H7 (cell line): Measurements from ENCODE around the gene PRTFDC1. TPM values are rescaled to one million over a fixed set of nuclear protein-coding genes. Genes with fewer than 3 reads are reported as not detected.
"Not testable (repeated sequence)": the region's sequence is repeated elsewhere in the genome, so short reads cannot be mapped to it uniquely, and the experiment has no call there.

Experiments used
- DNase-seq: peaks from one replicate; pipeline ENCODE4 v3.0.0; 2012
- H3K27me3 ChIP-seq: 2 replicates; pipeline ENCODE4 v1.6.0; 2011; ENCODE audit warnings: mild to moderate bottlenecking, low read length; ENCODE audit not compliant: control insufficient read depth, insufficient read depth
- H3K36me3 ChIP-seq: replicated peaks from 2 replicates; pipeline ENCODE4 v1.5.1; 2011; ENCODE audit warnings: low read length; ENCODE audit not compliant: control insufficient read depth, insufficient read depth
- H3K4me3 ChIP-seq: 2 replicates; pipeline ENCODE4 v1.5.1; 2011; ENCODE audit warnings: low read depth, mild to moderate bottlenecking, control low read depth, low read length, moderate library complexity; ENCODE audit not compliant: insufficient read depth
- total RNA-seq: library from RNA; depleted of rRNA; stranded (reverse); fragments of >200 nt; shearing (Covaris generic); gene quantifications from 2 replicates; pipeline ENCODE4 v1.2.3, GENCODE V29; 2014

The PRTFDC1 gene
- total RNA-seq, 1 experiment from 2014 or later: 12.5 TPM

GRCh38 chr10:24929056-24929544 lies 23.3 kb downstream of the PRTFDC1 start:
- DNase-seq: no peak
- Histone ChIP-seq H3K4me3 (no peak overlapping the region), H3K27me3 (no peaks in the 10 kb centered on the region), H3K36me3 (no peaks in the 10 kb centered on the region)

DNA sequence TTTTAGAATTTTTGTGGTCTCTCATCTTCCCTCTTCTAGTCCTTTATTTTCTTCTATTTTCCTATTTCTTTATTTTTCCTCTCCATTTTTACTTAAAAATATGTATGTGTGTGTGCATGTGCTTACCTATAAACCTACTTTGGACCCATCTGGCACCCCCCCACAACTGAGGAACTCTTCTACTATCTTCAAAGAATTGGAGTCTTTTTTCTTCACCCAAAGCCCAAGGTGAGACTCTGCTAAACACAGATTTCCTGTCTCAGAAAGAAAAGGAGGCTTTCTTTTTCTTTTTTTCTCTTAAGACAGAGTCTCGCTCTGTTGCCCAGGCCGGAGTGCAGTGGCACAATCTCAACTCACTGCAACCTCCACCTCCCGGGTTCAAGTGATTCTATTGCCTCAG lies 24.2 kb downstream of the PRTFDC1 start:
- no peak for DNase-seq
- Histone ChIP-seq H3K4me3 (no peak overlapping the region), H3K36me3 (no peaks in the 10 kb centered on the region), H3K27me3 (no peaks in the 10 kb centered on the region)

DNA sequence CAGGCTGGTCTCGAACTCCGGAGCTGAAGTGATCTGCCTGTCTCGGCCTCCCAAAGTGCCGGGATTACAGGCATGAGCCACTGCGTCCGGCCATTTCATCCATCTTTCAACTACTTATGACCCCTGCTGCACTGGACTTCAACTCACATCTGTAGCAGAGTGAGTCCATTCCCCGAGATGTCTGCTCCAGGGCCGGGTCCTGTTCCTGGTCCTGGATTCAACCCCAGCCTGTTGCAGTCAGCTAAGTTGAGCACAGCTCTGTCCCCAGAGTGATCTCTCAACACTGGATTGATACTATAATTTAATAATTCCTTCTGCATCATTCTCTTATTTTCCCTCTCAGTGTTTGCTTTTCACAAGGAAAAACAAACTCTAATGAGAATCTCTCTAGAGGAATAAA lies 25.8 kb downstream of the PRTFDC1 start:
- DNase-seq: no peak
- no peaks in the 10 kb centered on the region for H3K36me3 ChIP-seq
- no peak overlapping the region for H3K4me3 ChIP-seq
- no peaks in the 10 kb centered on the region for H3K27me3 ChIP-seq

DNA sequence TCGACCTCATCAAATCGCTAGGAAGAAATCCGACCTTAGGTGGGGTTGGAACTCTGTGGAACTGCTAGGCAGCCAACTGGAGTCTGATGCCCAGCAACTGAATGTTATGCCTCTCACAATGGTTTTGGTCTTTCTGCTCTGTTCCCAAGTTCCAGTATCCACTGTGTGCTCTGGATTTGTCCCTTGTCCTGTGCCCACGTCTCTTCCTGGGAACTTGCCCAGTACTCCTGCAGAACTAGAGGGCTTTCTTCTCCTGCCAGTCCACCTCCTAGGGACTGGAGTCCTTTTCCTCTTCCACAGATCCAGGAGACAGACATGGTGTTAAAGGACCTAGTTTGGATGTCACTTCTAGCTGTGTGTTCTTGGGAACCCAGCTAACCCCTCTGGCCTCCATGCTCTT lies 26.6 kb downstream of the PRTFDC1 start:
- no peak for DNase-seq
- Histone ChIP-seq H3K36me3 (no peaks in the 10 kb centered on the region), H3K27me3 (no peaks in the 10 kb centered on the region), H3K4me3 (no peak overlapping the region)

- not testable (repeated sequence) for H3K27me3 ChIP-seq, H3K4me3 ChIP-seq, DNase-seq, H3K36me3 ChIP-seq
Observed at GRCh38 chr10:24924483-24924882, 27.9 kb downstream of the PRTFDC1 start.

DNA sequence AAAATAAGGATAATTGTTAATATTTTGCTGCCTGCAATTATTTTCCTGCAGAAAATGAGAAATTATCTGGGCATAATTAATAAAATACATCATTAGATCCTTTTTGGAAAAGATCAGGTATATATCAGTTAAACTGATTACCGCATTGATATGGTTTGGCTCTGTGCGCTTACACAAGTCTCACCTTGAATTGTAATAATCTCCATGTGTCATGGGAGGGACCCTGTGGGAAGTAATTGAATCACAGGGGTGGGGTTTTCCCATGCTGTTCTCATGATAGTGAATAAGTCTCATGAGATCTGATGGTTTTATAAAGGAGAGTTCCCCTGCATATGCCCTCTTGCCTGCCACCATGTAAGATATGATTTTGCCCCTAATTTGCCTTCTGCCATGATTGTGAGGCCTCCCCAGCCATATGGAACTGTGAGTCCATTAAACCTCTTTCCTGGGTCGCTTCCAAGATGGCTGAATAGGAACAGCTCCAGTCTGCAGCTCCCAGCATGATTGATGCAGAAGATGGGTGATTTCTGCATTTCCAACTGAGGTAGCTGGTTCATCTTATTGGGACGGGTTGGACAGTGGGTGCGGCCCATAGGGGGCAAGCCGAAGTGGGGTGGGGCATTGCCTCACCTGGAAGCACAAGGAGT lies 30.1 kb downstream of the PRTFDC1 start:
- not testable (repeated sequence) for H3K4me3 ChIP-seq, H3K27me3 ChIP-seq, DNase-seq, H3K36me3 ChIP-seq

DNA sequence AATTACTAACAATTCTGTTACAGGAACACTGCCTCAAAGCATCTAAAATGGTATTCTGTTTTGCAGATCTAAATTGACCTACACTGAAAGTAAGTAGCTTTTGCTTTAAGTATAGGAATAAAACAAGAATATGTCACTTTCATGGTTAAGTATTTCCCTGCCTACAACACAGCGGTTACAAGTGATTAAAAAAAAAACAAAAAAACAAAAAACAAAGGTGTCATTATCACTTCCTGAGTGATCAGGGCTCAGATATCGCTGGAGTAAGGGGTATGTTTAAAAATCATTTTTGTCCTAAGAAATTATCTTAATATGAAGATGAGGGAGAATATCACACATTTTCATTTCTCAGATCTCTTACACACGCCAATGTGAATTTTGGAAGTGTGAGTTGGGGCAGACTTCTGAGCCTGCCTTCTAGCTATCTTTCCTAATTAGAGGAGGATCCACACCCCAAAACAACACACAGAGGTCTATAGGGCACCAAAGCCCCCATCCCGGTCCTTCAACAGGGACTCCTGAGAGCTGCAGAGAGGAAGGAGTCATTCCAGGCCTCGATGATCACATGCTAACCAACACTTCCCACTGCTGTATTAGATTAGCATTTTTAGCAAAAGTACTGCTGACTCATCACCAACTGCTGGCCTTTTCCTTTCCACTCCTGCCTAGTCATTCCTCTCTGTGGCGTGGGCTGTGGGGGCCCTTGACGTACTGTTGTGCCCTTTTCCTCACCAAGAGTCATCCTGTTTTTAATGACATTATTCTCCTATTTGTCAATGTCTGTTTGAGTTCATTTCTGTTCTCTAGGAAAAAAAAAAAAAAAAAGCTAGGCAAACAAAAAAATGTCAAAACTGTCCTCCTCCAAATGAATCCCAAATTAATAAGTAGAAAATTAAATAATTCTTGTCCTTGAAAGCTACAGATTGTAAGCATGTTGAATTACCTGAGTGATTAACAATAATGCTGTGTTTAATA lies 31.2 kb downstream of the PRTFDC1 start:
- no peaks in the 10 kb centered on the region for H3K36me3 ChIP-seq
- DNase-seq: peak; percentile 28
- no peak overlapping the region for H3K4me3 ChIP-seq

GRCh38 chr10:24920192-24920591 lies 32.2 kb downstream of the PRTFDC1 start:
- not testable (repeated sequence) for H3K36me3 ChIP-seq, DNase-seq

More for the DNA sequence above, 31.2 kb downstream of the PRTFDC1 start:
- H3K27me3 ChIP-seq: no peaks in the 10 kb centered on the region

GRCh38 chr10:24919629-24920028 lies 32.8 kb downstream of the PRTFDC1 start:
- not testable (repeated sequence) for H3K4me3 ChIP-seq, H3K36me3 ChIP-seq, DNase-seq, H3K27me3 ChIP-seq

More at GRCh38 chr10:24920192-24920591, 32.2 kb downstream of the PRTFDC1 start:
- H3K27me3 ChIP-seq, H3K4me3 ChIP-seq: not testable (repeated sequence)

DNA sequence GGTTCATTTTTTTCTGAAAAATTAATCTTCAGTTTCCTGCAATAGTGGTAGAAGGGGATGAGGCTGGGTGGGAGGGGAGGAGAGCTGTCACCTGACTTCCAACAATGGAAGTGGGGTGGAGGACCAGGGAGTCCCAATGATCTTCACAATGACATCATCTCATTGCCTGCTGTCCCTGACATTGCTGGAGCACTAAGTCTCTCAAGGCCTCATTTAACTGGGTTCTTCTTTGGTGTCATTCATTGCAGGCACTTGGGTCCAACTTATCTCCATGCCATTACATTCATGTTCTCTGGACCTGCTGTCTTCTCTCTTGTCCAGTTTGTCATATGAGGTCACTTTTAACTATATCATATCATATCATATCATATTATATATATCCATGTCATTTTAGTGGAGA lies 34.4 kb downstream of the PRTFDC1 start:
- no peaks in the 10 kb centered on the region for H3K27me3 ChIP-seq
- H3K4me3 ChIP-seq: no peak overlapping the region
- DNase-seq: no peak
- H3K36me3 ChIP-seq: no peaks in the 10 kb centered on the region

DNA sequence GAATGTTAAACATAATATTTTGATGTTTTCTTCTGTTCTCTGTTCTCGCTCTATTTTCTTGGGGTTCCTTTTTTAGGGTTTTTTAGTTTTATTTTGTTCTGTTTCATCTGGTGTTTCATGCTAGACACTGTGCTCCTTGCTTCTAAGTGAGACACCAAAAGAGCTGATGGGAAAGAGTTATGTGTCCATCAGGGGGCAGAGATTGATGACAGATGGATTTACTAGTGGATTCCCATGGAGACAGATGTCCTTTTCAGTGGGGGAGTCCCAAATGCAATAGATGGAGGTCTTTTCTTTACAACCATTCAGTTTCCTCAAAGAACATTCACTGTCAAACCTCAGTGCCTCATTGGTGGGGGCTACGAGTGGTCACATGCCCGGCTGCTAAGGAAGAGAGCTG lies 34.9 kb downstream of the PRTFDC1 start:
- no peak overlapping the region for H3K4me3 ChIP-seq

GRCh38 chr10:24916365-24916764 lies 36.0 kb downstream of the PRTFDC1 start:
- H3K36me3 ChIP-seq: no peaks in the 10 kb centered on the region
- DNase-seq: no peak
- H3K27me3 ChIP-seq: no peaks in the 10 kb centered on the region
- H3K4me3 ChIP-seq: no peak overlapping the region

More for the DNA sequence above, 34.9 kb downstream of the PRTFDC1 start:
- Histone ChIP-seq H3K36me3 (no peaks in the 10 kb centered on the region), H3K27me3 (no peaks in the 10 kb centered on the region)
- DNase-seq: no peak

GRCh38 chr10:24915304-24915703 lies 37.1 kb downstream of the PRTFDC1 start:
- H3K36me3 ChIP-seq: no peaks in the 10 kb centered on the region
- DNase-seq: no peak
- H3K27me3 ChIP-seq: no peaks in the 10 kb centered on the region
- no peak overlapping the region for H3K4me3 ChIP-seq

- Histone ChIP-seq H3K4me3 (no peak overlapping the region), H3K36me3 (no peaks in the 10 kb centered on the region), H3K27me3 (no peaks in the 10 kb centered on the region)
- DNase-seq: no peak
Observed at GRCh38 chr10:24914148-24914547, 38.3 kb downstream of the PRTFDC1 start.

- no peaks in the 10 kb centered on the region for H3K27me3 ChIP-seq
- no peak for DNase-seq
- H3K36me3 ChIP-seq: no peaks in the 10 kb centered on the region
- no peak overlapping the region for H3K4me3 ChIP-seq
Observed at GRCh38 chr10:24912215-24912614, 40.2 kb downstream of the PRTFDC1 start.
